HG03139 (cell line): ENCODE data around the gene PBLD.
"Not testable (repeated sequence)": the region's sequence is repeated elsewhere in the genome, so short reads cannot be mapped to it uniquely, and the experiment has no call there.

ENCODE experiments used
- ATAC-seq: cut with Tn5 transposase; IDR thresholded peaks from one replicate; pipeline ENCODE4 v1.9.1; 2021; ENCODE audit not compliant: unreplicated experiment

Gene PBLD

DNA sequence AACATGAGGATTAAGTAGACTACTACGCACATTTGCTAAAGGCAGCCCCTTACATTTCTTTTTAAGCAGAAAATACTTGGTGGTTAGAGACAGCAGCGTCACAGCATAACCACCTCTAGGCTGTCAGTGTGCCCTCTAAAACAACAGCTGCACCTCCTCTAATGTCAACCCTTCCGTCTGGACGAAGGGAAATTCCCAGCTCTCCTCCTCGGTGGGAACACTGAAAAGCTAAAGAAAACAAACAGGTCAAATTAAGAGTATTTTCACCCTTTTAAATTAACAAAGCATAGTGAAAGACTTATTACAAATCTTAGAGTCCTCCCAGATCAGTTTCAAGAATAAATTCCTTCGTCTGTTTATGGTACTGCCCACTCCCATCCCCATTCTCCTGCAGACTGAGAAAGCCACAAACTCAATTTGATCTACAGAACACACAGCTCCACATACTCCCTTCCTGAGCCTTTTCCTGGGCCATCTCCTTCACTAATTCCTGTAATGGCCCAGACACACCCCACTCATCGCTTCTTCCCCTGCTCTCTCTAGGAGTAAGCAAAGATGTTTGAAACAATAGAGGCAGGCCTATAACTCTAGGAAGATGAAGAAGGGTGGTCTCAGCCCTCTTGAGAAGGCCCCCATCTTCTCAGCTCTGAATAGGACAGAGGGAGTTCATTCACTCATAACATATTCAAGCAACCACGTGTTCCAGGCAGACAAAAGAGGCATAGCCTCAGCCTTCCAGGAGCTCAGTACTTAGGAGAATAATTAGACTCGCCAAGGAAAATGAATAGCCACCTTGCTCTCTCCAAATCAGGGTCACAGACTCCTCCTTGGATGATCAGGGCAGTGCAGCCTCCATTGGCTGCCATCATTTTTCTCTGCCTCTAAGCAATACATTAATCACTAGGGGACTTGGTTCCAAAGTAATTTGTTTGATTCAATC, 48.4 kb downstream of the PBLD start:
- ATAC-seq: no peak

DNA sequence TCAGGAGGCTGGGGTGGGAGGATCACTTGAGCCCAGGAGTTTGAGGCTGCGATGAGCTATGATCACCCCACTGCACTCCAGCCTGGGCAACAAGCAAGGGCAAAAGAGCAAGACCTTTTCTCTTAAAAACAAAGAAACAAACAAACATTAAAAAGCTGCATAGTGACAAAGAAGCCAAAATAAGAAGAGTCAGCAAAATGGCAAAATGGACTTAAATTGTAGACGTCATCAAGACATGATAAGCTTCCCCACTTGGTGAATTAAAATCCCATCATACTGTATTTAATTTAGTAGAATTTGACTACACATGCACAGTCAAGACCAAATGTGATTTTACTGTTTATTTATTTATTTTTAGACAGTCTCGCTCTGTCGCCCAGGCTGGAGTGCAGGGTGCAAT, 52.0 kb downstream of the PBLD start:
- no peak for ATAC-seq

DNA sequence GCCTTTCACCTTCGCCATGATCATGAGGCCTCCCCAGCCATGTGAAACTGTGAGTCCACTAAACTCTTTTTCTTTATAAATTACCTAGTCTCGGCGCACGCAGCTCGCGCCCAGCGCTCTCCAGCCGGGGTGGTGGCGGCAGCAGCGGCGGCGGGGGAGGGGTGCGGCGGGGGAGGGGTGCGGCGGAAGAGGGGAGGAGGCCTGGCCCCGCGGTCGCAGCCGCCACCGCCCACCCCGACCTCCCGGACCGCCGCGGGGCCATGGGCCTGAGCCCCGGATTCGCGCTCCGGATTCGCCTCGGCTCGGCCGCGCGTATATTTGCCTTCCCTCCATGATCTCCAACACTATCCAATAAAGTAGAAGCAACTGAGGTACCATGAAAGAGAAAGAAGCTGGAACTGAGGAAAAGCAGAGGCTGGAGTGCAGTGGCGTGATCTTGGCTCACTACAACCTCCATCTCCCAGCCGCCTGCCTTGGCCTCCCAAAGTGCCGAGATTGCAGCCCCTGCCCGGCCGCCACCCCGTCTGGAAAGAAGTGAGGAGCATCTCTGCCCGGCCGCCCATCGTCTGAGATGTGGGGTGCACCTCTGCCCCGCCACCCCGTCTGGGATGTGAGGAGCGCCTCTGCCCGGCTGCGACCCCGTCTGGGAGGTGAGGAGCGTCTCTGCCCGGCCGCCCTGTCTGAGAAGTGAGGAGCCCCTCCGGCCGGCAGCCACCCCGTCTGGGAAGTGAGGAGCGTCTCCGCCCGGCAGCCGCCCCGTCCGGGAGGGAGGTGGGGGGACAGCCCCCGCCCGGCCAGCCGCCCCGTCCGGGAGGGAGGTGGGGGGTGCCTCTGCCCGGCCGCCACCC, 53.6 kb downstream of the PBLD start:
- ATAC-seq: not testable (repeated sequence)

DNA sequence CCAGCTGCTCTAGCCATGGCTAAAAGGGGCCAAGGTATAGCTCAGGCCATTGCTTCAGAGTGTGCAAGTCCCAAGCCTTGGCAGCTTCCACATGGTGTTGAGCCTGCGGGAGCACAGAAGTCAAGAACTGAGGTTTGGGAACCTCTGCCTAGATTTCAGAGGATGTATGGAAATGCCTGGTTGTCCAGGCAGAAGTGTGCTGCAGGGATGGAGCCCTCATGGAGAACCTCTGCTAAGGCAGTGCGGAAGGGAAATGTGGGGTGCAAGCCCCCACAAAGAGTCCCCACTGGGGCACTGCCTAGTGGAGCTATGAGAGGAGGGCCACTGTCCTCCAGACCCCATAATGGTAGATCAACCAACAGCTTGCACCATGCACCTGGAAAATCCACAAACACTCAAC, 54.9 kb downstream of the PBLD start:
- not testable (repeated sequence) for ATAC-seq

DNA sequence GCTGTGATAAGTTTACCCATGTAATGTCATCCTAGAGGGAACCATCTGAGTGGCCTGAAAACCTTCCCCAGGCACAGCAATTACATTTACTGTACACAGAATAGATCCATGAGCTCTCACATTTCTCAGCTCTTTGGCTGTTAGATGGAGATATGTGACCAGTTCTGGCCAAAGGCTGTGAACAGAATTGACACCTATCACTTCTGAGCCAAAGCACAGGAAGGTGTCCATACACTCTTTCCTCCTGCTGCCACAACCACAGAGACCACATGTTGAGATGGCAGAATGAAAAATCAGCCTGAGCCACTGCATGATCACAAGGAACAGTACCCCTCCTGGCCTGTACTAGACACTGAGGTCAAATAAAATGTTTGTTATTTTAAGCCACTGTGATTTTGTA, 56.5 kb downstream of the PBLD start:
- no peak for ATAC-seq

DNA sequence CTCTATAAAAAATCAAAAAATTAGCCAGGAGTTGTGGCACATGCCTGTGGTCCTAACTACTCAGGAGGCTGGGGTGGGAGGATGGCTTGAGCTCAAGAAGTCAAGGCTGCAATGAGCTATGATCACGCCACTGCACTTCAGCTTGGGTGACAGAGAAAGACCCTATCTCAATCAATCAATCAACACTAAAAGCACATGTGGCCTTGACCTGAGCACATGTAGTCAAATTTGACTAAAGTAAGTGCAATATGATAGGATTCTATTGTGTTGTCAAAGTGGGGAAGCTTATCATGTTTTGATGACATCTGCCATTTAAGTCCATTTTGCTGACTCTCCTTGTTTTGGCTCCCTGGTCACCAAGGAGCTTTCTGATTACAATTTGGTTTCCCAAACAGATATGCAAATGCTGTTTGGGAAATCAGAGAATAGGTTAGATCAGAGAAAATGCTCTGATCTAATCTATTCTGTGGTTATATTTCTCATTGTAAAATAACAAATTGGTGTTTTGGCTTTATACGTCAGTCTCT, 57.1 kb downstream of the PBLD start:
- ATAC-seq: no peak

DNA sequence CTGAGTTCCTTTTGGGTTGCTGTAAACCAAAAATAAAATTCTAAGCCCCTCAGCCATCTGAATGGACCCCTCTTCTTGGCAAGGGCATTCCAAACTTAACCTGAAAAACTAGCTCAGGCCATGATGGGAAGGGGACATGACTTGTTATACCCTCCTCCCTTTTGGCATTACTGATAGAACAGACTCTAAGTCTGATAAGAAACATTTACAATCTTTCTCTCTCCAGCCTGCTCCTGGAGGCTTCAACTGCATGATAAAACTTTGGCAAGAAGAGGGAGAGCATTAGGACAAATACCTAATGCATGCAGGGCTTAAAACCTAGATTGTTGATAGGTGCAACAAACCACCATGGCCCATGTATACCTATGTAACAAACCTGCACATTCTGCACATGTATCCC, 59.9 kb downstream of the PBLD start:
- ATAC-seq: no peak

DNA sequence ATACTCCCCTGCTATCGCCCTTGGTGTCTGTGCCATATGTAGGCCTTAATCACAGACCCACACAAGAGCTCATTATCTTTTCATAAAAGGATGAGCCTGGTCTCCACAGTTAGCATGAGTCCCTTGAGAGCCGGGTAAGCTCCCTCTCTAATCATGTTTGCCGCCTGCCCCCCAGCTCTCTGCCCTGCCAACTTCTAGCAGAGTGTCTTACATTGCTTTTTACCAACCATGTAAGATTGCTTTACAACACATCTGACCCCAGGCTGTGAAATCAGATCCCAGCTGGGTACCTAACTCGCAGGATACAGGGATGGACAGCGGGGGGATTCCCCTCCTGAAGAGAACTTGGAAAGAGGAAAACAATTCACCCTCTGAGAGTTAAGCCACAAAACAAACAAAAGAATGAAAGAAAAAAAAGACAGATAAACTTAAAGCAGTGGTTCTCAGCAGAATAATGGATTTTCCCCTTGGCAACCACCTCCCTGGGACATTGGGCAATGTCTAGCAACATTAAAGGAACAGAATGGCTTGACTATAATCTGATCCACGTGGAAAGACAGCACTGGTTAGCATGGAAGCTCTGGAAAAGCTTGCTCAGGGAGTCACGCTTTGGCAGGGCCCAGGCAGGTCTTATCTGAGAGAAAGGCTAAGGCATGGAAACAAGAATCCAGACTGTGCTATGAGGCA, 61.4 kb downstream of the PBLD start:
- no peak for ATAC-seq

DNA sequence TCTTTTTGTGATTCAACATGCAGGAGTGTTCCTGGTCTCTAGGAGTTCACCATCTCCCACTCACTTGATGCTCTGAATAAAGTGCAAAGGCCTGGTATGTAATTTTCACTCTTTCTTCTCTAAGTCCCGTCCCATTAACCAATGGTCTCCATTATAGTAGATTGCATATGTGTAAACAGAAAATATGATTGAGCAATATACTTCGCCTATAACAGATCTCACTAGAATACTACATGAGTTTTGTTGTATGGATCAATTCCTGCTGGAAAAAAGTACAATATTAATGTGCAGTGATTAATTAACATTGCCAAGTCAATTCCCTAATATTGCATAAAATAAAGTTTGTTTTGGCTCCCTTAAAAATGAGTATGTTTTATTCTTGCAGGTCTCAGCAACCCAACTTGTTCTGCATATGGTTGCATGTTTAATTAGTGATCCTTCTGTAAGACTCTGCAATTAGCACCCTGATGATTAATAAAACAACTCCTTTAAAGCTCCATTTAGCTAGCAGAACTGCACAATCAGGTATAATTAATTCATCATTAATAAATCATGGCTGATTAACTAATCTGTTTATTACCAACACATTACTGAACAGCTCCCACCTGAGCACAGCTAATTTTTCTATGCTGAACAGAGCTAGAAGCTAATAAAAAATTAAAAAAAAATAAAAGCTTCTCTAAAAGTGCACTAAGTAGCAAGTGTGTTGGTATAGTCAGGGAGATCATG, 63.0 kb downstream of the PBLD start:
- no peak for ATAC-seq

DNA sequence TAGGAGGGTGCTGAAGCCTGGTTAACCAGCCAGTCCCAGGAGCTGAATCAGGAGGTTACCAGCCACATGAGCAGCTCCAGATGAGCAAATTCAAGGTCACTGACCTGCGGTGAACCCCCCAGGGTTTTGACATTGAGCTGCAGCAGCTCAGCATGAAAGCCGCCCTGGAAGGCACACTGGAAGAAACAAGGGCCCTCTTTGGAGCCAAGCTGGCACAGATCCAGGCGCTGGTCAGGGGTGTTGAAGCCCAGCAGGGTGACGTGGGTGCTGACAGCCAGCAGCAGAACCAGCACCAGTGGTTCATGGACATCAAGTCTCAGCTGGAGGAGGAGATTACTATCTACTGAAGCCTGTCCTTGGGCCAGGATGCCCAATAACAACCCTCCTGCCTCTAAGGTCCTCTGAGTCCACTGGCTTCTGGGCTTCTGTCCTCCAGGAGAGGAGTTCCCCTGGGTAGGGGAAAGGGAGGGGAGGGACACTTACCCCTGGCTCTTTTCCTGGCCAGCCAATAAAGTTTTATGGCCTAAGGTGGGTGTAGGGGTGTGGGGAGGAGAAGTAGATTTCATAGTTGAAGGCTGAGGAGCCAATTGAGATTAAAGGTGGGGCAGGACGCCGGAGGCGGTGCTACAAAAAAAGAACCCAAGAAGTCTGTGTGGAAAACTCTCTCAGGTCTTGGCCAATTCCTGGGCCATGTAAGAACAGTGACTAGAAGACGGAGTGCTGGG, 71.4 kb downstream of the PBLD start:
- no peak for ATAC-seq

DNA sequence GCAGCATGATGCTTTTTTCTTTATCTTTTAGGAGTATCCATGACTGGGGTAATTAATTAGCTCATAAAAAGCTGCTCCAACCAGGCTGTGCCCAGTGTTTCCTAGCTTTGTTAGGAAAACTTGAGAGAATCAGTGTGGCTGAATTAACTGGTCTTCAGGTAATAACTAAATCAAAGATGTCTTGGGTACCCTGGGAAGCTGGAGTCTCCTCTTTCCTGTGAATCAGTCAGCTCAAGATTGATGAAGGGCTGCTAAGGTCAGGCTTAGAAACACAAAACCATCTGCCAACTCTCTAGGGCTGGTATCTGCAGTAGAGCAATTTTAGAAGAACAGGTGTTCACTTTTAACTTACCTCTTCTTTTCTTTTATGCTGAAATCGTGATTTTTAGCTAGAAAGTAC, 79.4 kb downstream of the PBLD start:
- ATAC-seq: no peak

DNA sequence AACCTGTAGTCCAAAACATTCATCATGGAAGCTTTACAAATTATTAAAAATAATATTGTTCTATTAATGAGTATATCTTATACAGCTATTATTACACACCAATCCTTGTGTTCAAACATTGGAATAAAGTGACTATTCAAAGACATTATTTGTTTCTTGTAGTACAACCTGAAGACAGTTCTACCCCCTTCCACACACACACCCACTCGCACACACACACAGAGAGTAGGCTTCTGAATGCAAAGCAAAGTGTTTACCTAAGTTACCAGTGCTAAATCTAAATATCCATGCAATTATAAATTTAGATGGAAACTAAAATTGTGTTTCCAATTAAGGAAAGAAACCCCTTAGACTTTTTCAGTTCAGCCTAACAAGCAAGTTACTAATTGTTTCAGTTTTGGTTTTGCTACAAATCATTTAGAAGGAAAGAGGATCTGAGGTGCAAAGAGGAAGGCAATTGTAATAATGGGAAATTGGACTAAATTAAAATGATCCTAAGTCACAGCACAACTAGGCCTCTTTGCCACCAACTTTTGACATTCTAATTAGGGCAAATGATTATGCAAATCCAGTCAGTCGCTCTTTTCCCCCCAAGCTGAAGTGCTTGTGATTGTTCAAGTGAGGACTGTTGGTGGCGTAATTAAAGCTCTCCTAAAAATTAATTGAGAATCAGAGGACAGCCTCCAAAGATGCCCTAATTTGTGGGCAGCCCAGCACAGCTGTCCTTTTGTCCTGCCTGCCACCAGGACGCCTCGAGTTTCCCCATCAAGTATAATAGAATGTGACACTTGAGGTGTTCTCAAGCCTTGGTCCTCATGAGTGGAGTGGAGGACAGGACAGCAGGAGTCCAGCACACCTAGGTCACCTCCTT, 80.9 kb downstream of the PBLD start:
- ATAC-seq: no peak

DNA sequence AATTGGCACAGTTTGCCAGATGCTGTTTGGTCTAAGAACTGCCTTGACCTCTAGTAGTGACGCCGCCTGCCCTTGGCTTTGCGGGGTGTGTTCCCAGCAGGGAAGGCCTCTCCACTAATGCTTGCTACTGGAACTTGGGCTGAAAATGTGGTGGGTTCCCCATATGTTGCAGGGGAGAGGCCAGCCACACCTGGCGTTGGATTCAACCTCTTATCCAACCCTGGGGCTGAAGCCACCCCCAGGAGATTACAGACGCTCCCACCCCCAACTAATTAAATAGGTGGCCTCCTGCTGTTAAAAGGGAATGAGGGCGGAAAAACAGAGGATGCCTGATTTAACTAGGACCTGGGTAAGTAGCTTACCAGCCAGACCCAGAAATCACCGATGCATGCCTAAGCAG, 81.6 kb downstream of the PBLD start:
- ATAC-seq: no peak

DNA sequence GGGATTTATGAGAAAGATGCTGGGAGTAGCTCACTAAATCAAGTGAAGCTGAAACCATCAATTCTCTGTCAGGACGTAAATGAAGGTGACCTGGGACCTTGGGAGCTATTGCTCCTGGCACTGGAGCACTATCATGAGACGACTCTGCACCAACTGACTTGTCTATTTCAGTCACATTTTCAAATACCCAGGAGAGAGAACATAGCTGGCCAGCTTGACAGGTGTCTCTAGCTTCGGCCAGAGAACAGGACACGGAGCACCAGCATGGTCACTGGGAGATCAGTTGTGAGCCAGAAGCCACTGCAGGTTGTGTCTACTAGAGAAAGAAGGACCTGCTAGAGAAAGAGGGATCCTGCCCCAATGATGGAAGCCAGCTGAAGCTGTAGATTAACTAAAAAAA, 83.4 kb downstream of the PBLD start:
- no peak for ATAC-seq

DNA sequence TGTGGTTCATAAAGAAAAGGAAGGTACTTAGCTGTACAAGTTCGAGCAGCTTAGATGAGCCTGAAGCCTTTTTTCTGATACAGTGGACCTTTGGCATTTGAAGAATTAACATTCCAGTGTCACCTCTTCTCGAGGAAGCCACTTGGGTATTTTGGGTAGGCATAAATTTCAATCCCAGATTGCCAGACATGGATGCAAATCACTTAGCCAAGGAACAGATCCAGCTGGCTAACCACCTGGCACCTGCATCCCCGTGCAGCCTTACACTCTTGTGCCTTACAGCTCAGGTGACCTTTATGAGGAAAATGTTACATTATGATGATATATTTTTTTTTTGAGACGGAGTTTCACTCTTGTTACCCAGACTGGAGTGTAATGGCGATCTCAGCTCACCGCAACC, 84.8 kb downstream of the PBLD start:
- ATAC-seq: no peak

DNA sequence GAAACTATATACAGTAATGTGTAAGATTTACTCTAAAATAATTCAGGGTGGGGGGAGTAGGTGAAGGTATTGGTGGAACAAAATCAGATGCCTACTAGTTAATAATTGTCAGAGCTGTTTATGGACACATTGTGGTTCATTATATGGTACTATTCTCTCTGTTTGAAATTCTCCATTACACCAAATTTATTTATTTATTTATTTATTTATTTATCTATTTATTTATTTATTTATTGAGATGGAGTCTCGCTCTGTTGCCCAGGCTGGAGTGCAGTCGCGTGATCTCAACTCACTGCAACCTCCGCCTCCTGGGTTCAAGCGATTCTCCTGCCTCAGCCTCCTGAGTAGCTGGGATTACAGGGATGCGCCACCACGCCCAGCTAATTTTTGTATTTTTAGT, 86.3 kb downstream of the PBLD start:
- ATAC-seq: not testable (repeated sequence)

DNA sequence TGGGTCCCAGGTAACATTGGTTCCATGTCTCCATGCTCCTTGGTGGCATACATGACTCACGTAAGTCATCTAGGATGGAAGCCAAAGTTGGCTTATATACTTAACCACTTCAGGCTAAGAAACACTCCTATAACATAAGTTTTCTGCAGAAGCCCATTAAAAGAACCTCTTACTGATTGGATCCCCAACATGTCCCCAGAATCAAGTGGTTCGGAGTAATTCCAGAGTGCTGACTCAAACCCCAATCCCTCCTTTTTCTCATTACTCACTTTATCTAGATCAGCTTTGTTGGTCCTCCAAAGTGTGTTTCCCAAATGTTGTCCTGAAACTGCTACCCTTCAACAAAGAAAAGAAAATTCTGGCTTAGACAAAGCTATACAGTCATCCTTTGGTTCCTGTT, 90.7 kb downstream of the PBLD start:
- ATAC-seq: no peak

DNA sequence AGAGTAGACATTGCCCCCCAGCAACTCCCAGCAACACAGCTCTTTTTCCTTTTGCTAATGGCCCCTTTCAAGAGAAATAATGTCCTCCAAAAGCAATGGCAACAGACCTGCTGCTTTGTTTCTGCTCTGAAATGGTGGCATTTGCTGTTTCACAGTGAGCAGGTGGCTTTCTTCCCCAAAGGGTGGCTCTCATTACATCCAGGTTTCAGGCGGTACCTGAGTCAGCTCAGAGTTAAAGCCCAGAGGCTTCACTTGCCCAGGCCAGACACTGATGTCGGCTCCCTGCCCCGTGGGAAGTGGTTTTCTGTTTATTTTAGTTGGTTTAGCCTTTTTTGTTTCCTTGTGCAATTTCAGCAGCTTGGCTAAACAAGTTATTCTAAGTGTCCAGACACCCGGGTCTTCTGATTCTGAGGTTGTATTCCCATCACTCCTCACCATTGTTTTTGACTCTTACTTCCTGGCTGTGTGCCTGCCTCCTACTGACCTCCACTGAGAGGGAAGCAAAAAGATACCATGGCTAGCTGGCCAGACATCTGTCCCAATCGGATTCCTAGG, 93.1 kb downstream of the PBLD start:
- no peak for ATAC-seq

DNA sequence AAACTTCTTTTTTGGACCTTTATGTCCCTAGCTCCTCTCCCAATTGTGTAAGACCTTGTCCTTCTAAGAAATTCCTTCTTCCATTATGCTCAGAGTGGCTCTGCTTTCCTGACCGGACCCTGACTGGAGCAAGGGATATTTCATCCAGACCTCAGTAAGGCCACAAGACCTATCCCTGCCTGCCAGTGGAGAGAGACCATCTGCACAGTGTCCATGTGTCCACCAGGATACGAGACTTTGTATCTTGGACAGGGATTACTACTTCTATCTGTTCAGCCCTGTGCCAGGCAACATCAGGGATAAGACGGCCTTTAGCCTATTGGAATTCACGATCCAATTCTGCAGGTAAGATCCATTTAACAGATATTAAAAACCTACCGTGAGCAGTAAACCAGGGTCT, 93.7 kb downstream of the PBLD start:
- ATAC-seq: no peak
